ENCODE data around the gene PCYT1A.
"Not testable (repeated sequence)": the region's sequence is repeated elsewhere in the genome, so short reads cannot be mapped to it uniquely, and the experiment has no call there.

The PCYT1A gene

GRCh38 chr3:196189566-196190347 lies 97.8 kb downstream of the PCYT1A start:
- no peak for DNase-seq

- no peak for DNase-seq
Measured at GRCh38 chr3:196186651-196187573, 100.6 kb downstream of the PCYT1A start.

GRCh38 chr3:196184881-196185280 lies 102.6 kb downstream of the PCYT1A start:
- no peak for DNase-seq

GRCh38 chr3:196184169-196184432 lies 103.4 kb downstream of the PCYT1A start:
- not testable (repeated sequence) for DNase-seq

- DNase-seq: no peak
Measured at GRCh38 chr3:196181127-196181546, 106.4 kb downstream of the PCYT1A start.

GRCh38 chr3:196180346-196180745 lies 107.2 kb downstream of the PCYT1A start:
- no peak for DNase-seq
